ENCODE results near the gene CD27.

Gene CD27

DNA sequence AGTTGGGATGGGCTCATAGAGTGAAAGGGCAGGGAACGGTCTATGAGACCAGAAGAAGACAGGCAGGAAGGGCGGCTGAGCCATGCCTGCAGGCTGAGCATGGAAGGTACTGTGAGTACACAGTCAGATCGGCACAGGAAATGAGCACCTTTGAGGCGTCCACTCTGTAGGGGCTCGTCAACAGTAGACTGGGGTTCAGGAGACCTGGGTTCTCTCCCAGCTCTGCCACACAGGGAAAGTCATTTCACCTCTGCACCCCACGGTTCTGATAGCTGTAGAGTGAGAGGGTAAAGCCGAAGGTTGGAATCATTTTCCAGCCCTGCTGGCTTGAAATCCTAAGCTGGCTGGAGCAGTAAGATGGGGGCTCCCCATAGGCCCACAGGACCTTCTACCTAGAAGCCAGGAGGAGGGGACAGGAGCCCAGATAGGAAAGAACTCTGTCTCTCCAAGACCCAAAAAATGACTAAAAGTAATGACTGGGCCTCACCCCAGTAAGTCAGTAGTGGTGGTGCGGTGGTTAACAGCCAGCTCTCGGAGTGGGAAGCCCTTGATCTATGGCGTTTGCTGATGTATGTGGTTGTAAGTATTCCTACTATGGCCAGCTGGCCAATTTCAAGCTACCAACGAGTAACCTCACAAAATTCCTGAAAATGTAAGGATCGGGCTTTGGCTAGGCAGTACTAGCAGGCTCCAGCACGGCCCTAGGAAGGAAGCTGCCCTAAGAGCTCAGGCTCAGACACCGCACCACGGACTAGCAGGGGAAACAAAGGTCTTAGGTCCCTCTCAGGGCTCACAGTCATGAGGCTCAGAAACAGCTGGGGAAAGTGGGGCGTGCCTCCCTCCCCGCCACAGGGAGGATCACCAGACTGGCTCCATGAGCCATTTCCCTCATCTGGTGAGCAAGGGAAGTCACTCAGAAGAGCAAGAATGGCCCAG, 10.3 kb upstream of the CD27 start:
- DNase-seq = no peak

DNA sequence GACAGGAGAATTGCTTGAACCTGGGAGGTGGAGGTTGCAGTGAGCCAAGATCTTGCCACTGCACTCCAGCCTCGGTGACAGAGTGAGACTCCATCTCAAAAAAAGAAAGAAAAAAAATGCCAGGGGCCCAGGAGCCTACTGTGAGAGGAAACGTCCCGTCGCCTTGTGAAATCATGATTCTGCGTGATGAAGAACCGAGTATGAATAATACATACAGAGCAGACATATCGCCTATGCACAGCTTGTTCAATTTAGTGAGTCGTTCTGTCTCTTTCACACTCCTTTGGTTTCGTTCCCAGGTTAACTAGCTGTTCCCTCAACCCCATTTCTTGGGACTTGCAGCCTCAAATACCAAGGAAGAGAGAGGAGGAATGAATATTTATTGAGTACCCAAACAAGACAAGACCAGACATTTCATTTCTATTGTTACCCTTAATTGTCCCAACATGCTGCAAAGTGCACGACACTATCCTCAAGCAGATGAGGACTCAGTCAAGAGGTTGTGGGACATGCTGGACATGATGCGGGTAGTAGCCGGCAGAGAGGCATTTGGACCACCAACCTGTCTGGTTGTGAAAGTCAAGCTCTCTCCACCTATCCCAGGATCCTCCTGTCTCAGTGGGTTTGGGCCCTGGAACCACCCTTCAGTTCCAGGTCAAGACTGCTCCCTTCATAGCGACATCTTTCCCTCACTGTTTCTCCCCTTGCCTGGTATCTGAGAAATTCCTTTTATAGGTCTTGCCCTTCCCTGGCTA, 8.6 kb upstream of the CD27 start:
- DNase-seq = no peak

DNA sequence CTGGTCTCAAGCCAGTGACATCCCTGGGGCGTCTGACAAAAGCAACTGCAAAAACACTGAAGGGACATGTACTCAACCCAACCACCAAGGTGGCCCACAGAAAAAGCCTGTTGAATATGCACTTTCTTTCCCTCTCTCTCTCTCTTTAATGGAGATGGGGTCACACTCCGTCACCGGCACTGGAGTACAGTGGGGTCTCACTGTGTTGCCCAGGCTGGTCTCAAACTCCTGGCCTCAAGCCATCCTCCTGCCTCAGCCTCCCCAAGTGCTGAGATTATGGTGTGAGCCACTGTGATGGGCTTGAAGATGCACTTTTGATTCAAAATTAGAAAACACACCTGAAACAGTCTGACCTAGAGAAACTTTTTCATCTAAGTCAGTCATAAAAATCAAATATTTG, 7.2 kb upstream of the CD27 start:
- DNase-seq = no peak

DNA sequence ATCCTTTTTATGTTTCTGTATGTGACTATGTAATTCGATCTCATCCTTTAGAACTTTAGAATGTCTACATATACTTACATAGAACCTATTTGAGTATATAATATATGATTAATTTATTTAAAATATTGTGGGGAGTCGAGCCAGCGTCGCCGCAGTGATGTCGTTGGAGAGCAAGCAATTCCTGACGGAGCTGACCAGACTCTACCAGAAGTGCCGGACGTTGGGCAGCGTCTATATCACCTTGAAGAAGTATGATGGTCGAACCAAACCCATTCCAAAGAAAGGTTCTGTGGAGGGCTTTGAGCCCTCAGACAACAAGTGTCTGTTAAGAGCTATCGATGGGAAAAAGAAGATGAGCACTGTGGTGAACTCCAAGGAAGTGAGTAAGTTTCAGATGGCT, 6.4 kb upstream of the CD27 start:
- no peak for DNase-seq

DNA sequence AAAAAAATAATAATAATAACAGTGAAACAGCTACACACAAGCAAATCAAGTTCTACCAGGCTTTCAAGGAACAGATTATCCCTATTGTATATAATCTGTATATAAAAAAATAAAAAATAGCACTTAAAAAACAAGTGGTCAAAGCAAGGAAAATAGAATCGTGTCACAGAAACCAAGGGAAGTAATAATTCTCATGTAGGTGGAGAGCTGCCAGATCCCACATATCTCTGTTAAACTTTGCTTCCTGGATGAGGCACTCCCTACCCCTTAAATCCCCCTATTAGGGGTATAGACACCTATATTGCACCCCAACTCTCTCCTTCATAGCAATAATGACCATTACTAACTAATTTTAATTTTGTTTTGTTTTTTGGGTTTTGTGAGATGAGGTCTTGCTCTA, 4.4 kb upstream of the CD27 start:
- DNase-seq = no peak

DNA sequence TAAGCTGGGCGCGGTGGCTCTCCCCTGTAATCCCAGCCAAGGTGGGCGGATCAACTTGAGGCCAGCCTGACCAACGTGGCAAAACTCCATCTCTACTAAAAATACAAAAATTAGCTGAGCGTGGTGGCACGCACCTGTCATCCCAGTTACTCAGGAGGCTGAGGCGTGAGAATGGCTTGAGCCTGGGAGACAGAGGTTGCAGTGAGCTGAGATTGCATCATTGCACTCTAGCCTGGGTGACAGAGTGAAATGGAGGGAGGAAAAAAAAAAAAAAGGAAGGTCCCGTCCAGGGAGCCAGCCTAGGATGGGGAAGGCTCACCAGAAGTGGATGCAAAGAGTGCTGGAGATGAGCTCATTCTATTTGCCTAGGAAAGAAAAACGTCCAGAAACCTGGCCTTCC, 1.9 kb upstream of the CD27 start:
- no peak for DNase-seq

DNA sequence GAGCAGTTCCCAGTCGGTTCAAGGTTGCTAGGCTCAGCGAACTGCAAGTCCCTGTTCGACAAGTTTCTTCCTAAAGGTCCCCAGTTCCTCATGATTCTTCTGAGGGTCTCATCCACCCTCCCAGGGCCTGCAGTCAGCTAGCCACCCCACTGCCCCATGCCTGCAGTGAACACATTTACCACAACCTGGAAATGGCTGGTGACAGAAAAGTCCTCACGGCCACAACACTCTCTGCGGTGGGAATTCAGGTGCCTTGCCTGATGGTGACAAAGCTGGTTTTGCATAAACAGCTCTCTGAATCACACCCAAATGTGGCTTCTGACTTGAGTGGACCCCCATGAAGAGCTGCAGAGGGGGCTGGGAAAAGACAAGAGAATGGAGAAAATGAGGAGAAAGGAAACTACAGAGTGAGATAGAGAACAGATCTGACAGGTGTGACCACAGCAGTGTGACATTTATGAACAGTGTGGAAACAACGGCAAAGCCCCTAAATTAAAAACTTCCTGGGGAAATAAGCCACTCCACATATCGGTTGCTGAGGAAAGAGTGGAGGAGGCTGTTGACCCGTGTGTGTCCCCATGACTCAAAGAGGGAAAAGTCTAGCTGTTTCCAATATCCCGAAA, 1.3 kb upstream of the CD27 start:
- DNase-seq = no peak

DNA sequence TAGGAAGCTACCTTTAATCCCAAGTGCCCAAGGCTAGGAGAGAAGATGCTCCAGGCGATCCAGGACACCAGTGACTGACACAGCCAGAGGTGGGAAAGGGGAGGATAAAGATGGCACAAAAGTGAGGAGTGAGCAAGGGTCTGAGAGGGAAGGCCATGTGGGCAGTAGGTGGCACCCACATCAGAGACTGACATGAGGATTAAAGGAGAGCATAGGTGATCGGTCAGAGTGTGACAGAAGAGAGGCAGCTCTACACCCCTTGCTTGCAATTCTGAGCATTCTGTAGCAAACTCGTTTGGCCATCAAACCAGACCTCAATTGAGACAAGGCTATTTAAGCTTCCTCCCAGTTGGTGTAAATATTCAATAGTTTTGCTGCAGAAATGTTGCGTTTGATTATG, 724 bp upstream of the CD27 start:
- no peak for DNase-seq

DNA sequence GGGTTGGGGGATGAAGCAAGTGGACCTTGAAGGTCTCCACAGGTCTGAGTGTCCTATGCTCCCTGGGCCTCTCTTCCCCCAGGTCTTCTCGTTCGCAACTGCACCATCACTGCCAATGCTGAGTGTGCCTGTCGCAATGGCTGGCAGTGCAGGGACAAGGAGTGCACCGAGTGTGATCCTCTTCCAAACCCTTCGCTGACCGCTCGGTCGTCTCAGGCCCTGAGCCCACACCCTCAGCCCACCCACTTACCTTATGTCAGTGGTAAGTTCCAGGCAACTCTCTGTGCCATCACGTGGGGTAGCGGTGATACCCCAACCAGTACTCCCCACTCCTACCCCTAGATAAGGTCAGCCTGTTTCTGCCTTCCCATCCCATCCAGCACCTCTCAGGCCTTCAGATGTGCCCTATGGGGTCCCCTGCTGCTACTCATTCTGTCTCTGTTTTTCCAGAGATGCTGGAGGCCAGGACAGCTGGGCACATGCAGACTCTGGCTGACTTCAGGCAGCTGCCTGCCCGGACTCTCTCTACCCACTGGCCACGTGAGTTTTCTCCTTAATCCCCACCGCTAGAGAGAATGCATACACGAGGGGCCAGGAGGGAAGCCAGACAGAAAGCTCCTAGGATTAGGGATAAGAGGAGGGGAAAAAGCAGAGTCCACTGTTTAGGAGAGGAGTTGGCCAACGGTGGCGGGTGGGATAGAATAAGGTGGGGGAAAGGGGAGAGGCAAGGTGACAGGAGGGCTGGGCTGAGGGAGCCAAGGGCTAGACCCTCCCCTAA, 5.5 kb downstream of the CD27 start:
- DNase-seq = no peak

DNA sequence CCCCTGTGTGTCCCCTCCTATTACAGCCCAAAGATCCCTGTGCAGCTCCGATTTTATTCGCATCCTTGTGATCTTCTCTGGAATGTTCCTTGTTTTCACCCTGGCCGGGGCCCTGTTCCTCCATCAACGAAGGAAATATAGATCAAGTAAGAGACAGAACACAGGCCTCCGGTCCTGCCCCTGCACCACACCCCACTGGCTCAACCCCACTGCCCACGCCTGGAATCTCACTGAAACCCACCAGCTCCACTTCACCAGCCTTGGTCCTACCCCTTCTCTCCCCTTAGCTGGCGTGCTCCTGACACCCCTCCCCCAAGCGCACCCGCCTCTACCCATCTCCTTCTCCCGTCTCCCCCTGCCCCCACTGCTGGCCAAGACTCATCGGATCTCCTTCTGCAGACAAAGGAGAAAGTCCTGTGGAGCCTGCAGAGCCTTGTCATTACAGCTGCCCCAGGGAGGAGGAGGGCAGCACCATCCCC, 6.2 kb downstream of the CD27 start:
- DNase-seq = no peak

DNA sequence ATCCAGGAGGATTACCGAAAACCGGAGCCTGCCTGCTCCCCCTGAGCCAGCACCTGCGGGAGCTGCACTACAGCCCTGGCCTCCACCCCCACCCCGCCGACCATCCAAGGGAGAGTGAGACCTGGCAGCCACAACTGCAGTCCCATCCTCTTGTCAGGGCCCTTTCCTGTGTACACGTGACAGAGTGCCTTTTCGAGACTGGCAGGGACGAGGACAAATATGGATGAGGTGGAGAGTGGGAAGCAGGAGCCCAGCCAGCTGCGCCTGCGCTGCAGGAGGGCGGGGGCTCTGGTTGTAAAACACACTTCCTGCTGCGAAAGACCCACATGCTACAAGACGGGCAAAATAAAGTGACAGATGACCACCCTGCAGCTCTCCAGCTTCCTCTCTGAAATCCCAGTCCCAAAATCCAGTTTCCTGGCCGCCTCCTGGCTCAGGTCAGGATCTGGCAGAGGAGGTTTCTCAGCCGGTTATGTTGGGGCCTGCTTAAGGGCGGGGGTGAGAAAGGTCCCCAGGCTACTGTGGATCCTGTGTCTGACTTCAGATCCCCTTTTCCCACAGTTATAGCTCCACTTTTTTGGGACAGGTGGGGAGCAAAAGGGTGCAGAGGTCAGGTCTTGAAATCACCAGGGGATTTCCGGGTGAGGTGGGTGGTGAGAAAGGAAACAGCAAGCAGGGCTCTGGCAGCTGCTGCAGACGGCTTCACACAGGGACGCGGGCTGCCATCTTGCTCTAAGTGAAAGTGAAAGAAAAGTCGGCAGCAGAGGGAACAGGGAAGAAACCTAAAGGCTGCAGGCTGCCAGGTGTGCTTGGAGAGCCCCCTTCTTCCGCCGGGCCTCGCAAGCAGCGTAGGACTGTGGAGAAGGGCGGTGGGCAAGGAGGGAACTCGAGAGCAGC, 6.8 kb downstream of the CD27 start, which contains the start of gene TAPBPL:
TSS of gene TAPBPL (plus strand) at position 695 of the 897 bp plus-strand sequence. CDS start 207 bp downstream, outside the sequence.
- DNase-seq = peak; percentile 84

DNA sequence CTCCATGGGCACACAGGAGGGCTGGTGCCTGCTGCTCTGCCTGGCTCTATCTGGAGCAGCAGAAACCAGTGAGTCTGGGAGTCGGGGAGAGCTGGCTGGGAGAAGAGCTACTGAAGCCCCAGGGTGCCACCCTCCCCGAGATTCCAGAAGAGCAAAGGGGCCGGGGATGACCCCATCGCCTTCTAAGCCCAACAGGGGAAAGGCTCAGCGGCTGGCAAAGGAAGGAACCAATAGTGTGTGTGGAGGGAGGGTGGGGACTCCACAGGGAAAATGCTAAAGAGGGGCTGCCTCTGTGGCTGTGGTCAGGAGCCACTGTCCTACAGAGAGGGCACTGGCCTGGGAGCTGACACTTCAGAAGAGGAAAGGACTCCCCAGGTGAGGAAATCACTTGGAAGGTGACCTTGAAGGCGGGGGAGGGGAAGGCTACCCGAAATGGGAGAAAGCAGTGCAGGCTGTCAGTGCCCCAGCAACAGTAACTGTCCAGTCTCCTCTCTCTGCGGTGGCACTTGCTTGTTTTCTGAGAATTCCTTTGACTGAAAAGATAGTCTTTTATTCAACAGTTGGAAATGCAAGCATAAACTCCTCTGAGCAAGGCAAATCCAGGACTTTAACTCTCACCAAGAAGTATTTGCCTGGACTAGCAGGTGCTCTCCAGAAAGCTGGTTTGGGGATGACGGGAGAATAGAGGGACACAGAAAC, 7.6 kb downstream of the CD27 start:
- DNase-seq = no peak

DNA sequence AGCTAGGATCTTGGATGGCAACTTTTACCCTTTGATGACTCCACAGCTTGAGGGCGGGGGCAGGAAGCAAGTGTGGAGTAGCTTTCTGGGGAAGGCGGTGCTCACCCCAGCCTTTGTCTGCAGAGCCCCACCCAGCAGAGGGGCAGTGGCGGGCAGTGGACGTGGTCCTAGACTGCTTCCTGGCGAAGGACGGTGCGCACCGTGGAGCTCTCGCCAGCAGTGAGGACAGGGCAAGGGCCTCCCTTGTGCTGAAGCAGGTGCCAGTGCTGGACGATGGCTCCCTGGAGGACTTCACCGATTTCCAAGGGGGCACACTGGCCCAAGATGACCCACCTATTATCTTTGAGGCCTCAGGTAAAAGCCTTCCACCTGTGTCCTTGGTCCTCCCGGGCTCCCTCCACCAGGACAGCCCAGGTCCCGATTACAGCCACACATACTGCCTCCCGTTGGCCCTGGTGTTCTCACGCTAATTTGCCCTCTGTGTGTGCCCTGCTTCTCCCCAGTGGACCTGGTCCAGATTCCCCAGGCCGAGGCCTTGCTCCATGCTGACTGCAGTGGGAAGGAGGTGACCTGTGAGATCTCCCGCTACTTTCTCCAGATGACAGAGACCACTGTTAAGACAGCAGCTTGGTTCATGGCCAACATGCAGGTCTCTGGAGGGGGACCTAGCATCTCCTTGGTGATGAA, 8.3 kb downstream of the CD27 start:
- no peak for DNase-seq

DNA sequence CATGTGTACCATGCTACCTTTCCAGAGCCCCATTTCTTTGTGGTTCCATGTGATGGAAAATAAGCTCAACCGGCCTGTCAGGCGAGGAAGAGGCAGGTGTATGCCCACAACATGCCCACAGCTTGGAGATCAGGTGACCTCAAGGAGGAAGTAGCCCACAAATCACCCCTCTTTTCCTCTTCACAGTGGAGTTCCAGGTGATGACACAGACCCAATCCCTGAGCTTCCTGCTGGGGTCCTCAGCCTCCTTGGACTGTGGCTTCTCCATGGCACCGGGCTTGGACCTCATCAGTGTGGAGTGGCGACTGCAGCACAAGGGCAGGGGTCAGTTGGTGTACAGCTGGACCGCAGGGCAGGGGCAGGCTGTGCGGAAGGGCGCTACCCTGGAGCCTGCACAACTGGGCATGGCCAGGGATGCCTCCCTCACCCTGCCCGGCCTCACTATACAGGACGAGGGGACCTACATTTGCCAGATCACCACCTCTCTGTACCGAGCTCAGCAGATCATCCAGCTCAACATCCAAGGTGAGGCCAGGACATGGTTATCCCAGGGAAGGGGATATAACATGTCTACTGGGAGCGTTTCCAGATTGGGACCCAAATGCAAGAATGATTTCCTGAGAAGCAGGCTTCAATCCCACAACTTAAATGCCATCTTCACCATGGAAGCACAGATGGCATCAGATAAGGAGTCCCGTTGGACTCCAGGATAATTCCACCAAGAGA, 12.6 kb downstream of the CD27 start:
- no peak for DNase-seq

DNA sequence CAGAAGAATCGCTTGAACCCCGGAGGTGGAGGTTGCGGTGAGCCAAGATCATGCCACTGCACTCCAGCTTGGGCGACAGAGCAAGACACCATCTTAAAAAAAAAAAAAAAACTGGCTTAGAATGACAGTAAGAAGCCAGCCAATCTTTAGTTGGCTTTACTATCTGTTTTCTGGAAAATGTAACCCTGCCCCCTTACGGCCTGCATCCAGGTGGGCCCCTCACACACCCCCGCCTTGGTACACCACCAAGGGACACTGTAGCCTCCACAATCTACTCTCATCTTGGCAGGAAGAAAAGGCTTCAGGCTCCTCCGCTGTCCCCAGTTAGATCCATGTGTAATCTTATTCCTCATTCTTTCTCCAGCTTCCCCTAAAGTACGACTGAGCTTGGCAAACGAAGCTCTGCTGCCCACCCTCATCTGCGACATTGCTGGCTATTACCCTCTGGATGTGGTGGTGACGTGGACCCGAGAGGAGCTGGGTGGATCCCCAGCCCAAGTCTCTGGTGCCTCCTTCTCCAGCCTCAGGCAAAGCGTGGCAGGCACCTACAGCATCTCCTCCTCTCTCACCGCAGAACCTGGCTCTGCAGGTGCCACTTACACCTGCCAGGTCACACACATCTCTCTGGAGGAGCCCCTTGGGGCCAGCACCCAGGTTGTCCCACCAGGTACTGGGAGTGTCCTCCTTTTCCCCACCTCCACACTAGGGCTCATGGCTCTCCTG, 13.7 kb downstream of the CD27 start:
- peak; percentile 70 for DNase-seq

DNA sequence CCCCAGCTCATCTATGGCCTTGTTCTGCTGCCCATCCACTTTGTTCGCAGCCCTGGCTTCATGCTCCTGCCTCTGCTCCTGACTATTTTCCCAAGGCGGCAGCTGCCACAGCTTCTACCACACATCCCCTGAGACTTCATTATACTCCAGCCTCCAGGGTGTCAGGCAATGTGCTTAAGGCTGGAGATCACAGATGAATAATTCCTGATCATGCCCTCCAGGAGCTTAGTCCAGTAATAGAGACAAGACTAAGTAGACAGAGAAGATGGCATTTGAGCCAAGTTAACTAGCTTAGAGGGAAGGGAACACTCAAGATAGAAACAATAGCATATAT, 14.2 kb downstream of the CD27 start:
- peak; percentile 70 for DNase-seq

DNA sequence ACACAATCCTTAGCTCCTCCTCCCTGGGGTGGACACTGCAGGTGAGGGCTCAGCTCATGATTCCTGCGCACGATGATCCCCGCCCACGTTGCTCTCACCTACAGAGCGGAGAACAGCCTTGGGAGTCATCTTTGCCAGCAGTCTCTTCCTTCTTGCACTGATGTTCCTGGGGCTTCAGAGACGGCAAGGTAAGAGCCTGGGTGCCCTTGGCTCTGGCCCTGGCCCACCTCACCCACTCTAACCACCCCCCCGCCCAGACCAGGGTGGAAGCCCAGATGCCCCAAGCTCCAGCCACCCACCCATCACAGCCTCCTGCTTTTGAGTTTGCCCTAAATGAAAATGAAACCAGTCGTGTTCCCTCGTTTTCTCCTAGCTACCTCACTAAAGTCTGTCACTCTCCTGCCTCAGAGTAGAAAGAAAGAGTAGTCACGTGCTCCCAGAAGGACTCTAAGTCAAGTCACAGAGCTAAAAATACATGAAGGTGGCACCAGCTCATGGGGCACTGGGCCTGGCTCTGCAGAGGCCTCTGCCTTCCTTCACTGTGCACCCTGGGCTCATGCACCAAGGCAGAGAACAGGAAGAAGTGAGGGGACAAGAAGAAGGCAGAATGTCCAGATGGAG, 16.1 kb downstream of the CD27 start:
- DNase-seq = no peak

DNA sequence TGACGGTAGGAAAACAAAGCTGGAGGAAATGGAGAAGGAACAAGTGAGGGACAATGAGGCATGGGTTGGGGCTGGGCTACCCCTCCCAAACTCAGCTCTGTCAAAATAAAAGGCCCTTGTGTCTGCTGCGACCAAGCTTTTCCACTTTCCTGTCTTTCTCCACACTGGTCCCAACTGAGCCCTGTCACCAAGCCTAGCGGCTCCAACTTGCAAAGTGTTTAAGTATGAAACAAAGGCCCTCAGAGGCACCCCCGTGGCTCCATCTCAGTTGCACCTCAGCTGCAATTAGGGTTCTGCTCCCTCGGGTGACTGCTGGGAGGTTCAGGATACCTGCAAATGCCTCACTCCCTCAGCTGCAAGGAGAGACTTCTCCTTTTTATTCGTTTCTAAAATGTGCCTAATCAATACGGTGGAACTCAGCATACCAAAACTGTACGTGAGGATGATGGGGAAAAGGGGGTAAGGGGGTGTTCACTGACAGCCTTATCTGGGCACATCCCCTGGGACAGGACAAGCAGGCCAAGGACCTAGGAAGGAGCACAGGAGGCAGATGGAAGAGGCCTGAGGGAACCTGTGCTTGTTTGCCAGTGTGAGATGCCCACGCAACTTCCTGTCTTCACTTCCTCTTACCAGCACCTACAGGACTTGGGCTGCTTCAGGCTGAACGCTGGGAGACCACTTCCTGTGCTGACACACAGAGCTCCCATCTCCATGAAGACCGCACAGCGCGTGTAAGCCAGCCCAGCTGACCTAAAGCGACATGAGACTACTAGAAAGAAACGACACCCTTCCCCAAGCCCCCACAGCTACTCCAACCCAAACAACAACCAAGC, 16.9 kb downstream of the CD27 start:
- no peak for DNase-seq

All from NCI-H2107 (cell line).